ENCODE measurements around the gene ZNRF3.

- TF ChIP-seq CTCF (IDR thresholded peaks at IDR 0.05) (no peak), POLR2A (IDR thresholded peaks at IDR 0.05) (no peak)
Measured at GRCh38 chr22:29012952-29013351, 129.6 kb downstream of the ZNRF3 start.
